ENCODE measurements around the gene RBBP9. TPM values are rescaled to one million over a fixed set of nuclear protein-coding genes. Genes with fewer than 3 reads are reported as not detected.
A peak's percentile ranks its signal among the peaks of the same experiment; 100 is the strongest.

The RBBP9 gene
- 6.4 and 34.6 TPM in 2 replicates for total RNA-seq (ENCODE audit: low replicate concordance)

GRCh38 chr20:18496740-18497592 lies at the start of gene RBBP9:
Gene RBBP9, minus strand, starts transcription at chr20:18497225. Its CDS starts 58 bp downstream, at chr20:18497167.
- peak within 1 kb of the TSS; percentile 93 for H3K4me3 ChIP-seq (ENCODE audit: low read depth, low read length)
- peak; percentile 78 for DNase-seq (ENCODE audit: low read depth)
- TF ChIP-seq CTCF (IDR thresholded peaks at IDR 0.05; ENCODE audit: insufficient read depth, low read length), result no peak

- no peak overlapping the region for H3K4me3 ChIP-seq (ENCODE audit: low read depth, low read length)
- no peak for TF ChIP-seq CTCF (IDR thresholded peaks at IDR 0.05; ENCODE audit: insufficient read depth, low read length)
- no peak for DNase-seq (ENCODE audit: low read depth)
These were observed 48.5 kb upstream of the RBBP9 start for GRCh38 chr20:18545566-18545965.

GRCh38 chr20:18543932-18544331 lies 46.9 kb upstream of the RBBP9 start:
- H3K4me3 ChIP-seq (ENCODE audit: low read depth, low read length), result no peak overlapping the region
- TF ChIP-seq CTCF (IDR thresholded peaks at IDR 0.05; ENCODE audit: insufficient read depth, low read length), result no peak
- no peak for DNase-seq (ENCODE audit: low read depth)

- no peak for TF ChIP-seq CTCF (IDR thresholded peaks at IDR 0.05; ENCODE audit: insufficient read depth, low read length)
- DNase-seq (ENCODE audit: low read depth), result no peak
- no peak overlapping the region for H3K4me3 ChIP-seq (ENCODE audit: low read depth, low read length)
These were observed 46.2 kb upstream of the RBBP9 start for GRCh38 chr20:18543216-18543615.

GRCh38 chr20:18541741-18542140 lies 44.7 kb upstream of the RBBP9 start:
- no peak for DNase-seq (ENCODE audit: low read depth)
- TF ChIP-seq CTCF (IDR thresholded peaks at IDR 0.05; ENCODE audit: insufficient read depth, low read length), result no peak
- no peak overlapping the region for H3K4me3 ChIP-seq (ENCODE audit: low read depth, low read length)

GRCh38 chr20:18537651-18538050 lies 40.6 kb upstream of the RBBP9 start:
- DNase-seq (ENCODE audit: low read depth), result no peak
- no peak for TF ChIP-seq CTCF (IDR thresholded peaks at IDR 0.05; ENCODE audit: insufficient read depth, low read length)
- H3K4me3 ChIP-seq (ENCODE audit: low read depth, low read length), result no peak overlapping the region

Measured in fibroblast of the aortic adventitia (primary cell).